ENCODE measurements around the gene PEPD. TPM values are rescaled to one million over a fixed set of nuclear protein-coding genes. Genes with fewer than 3 reads are reported as not detected.

PEPD gene
- polyA plus RNA-seq, 1 donor from 2014 or later = 43.9 TPM

GRCh38 chr19:33390101-33390907 lies 131.3 kb downstream of the PEPD start:
- no peaks in the 10 kb centered on the region for H3K36me3 ChIP-seq (ENCODE audit: insufficient read depth, low read length)
- no peaks in the 10 kb centered on the region for H3K79me2 ChIP-seq (replicated peaks; ENCODE audit: insufficient read depth, low read length)
- H3K27me3 ChIP-seq (ENCODE audit: insufficient read depth, low read depth, low read length) = no peaks in the 10 kb centered on the region
- no peaks in the 10 kb centered on the region for H4K20me1 ChIP-seq (ENCODE audit: insufficient read depth)
- no peak overlapping the region for H2AFZ ChIP-seq (ENCODE audit: low read depth, low read length)
- H3K9me2 ChIP-seq (ENCODE audit: insufficient read depth, low read length) = no peaks in the 10 kb centered on the region
- no peak overlapping the region for H3K27ac ChIP-seq (ENCODE audit: low read length)
- no peaks in the 10 kb centered on the region for H3F3A ChIP-seq (ENCODE audit: insufficient read depth, low read length, poor library complexity, severe bottlenecking)
- no peak for TF ChIP-seq CTCF (IDR thresholded peaks at IDR 0.05; ENCODE audit: poor library complexity, severe bottlenecking)
- H3K4me2 ChIP-seq (ENCODE audit: low read length) = no peak overlapping the region
- no peak overlapping the region for H3K4me3 ChIP-seq (ENCODE audit: low read length)
- H3K9me3 ChIP-seq (ENCODE audit: low read length) = no peaks in the 10 kb centered on the region
- H3K9ac ChIP-seq (ENCODE audit: low read length) = no peak overlapping the region

GRCh38 chr19:33389421-33390100 lies 132.0 kb downstream of the PEPD start:
- H3K27me3 ChIP-seq (ENCODE audit: insufficient read depth, low read depth, low read length) = no peaks in the 10 kb centered on the region
- H3F3A ChIP-seq (ENCODE audit: insufficient read depth, low read length, poor library complexity, severe bottlenecking) = no peaks in the 10 kb centered on the region
- no peak overlapping the region for H3K9ac ChIP-seq (ENCODE audit: low read length)
- TF ChIP-seq EZH2 (IDR thresholded peaks at IDR 0.05; ENCODE audit: borderline replicate concordance, insufficient read depth, low read length, poor library complexity, severe bottlenecking) = no peak
- no peak for TF ChIP-seq TAF1 (IDR thresholded peaks at IDR 0.05; ENCODE audit: low read depth)
- TF ChIP-seq SMC3 (conservative IDR thresholded peaks at IDR 0.05; ENCODE audit: poor library complexity) = no peak
- TF ChIP-seq RAD21 (conservative IDR thresholded peaks at IDR 0.05) = no peak
- no peak for TF ChIP-seq EP300 (conservative IDR thresholded peaks at IDR 0.05; ENCODE audit: poor library complexity, severe bottlenecking)
- H3K79me2 ChIP-seq (replicated peaks; ENCODE audit: insufficient read depth, low read length) = peaks cover 3% of the 10 kb centered on the region
- H3K9me3 ChIP-seq (ENCODE audit: low read length) = no peaks in the 10 kb centered on the region
- no peak overlapping the region for H3K4me3 ChIP-seq (ENCODE audit: low read length)
- no peaks in the 10 kb centered on the region for H3K9me2 ChIP-seq (ENCODE audit: insufficient read depth, low read length)
- no peak overlapping the region for H3K27ac ChIP-seq (ENCODE audit: low read length)
- H3K36me3 ChIP-seq (ENCODE audit: insufficient read depth, low read length) = no peaks in the 10 kb centered on the region
- H4K20me1 ChIP-seq (ENCODE audit: insufficient read depth) = no peaks in the 10 kb centered on the region
- H2AFZ ChIP-seq (ENCODE audit: low read depth, low read length) = no peak overlapping the region
- H3K4me2 ChIP-seq (ENCODE audit: low read length) = no peak overlapping the region

GRCh38 chr19:33388725-33389420 lies 132.7 kb downstream of the PEPD start:
- TF ChIP-seq SMC3 (conservative IDR thresholded peaks at IDR 0.05; ENCODE audit: poor library complexity) (no peak), EZH2 (IDR thresholded peaks at IDR 0.05; ENCODE audit: borderline replicate concordance, insufficient read depth, low read length, poor library complexity, severe bottlenecking) (no peak), EP300 (conservative IDR thresholded peaks at IDR 0.05; ENCODE audit: poor library complexity, severe bottlenecking) (no peak), CTCF (IDR thresholded peaks at IDR 0.05; ENCODE audit: poor library complexity, severe bottlenecking) (no peak), POLR2AphosphoS5 (IDR thresholded peaks at IDR 0.05) (no peak), TAF1 (IDR thresholded peaks at IDR 0.05; ENCODE audit: low read depth) (no peak), MXI1 (conservative IDR thresholded peaks at IDR 0.05; ENCODE audit: poor library complexity, severe bottlenecking) (no peak), REST (IDR thresholded peaks at IDR 0.05; ENCODE audit: borderline replicate concordance) (no peak), RAD21 (conservative IDR thresholded peaks at IDR 0.05) (no peak)
- no peak overlapping the region for H3K9ac ChIP-seq (ENCODE audit: low read length)
- no peaks in the 10 kb centered on the region for H3K9me3 ChIP-seq (ENCODE audit: low read length)
- H3K4me3 ChIP-seq (ENCODE audit: low read length) = no peak overlapping the region
- H3K27ac ChIP-seq (ENCODE audit: low read length) = no peak overlapping the region
- H3K36me3 ChIP-seq (ENCODE audit: insufficient read depth, low read length) = no peaks in the 10 kb centered on the region
- no peak overlapping the region for H2AFZ ChIP-seq (ENCODE audit: low read depth, low read length)
- H3K9me2 ChIP-seq (ENCODE audit: insufficient read depth, low read length) = no peaks in the 10 kb centered on the region
- H3K79me2 ChIP-seq (replicated peaks; ENCODE audit: insufficient read depth, low read length) = peaks cover 3% of the 10 kb centered on the region
- H4K20me1 ChIP-seq (ENCODE audit: insufficient read depth) = no peaks in the 10 kb centered on the region
- H3K4me2 ChIP-seq (ENCODE audit: low read length) = no peak overlapping the region
- no peaks in the 10 kb centered on the region for H3K27me3 ChIP-seq (ENCODE audit: insufficient read depth, low read depth, low read length)
- no peaks in the 10 kb centered on the region for H3F3A ChIP-seq (ENCODE audit: insufficient read depth, low read length, poor library complexity, severe bottlenecking)
